ENCODE data around the gene NOD2. TPM values are rescaled to one million over a fixed set of nuclear protein-coding genes. Genes with fewer than 3 reads are reported as not detected.
A peak's percentile ranks its signal among the peaks of the same experiment; 100 is the strongest.

NOD2 gene
- total and polyA plus RNA-seq, 2 of the 13 experiments (the other 11 are each of a cell fraction or from before 2014, with no cell fraction given), result 0.27 to 0.81 TPM

GRCh38 chr16:50739031-50739430 lies 45.6 kb downstream of the NOD2 start (continued):
- no peak for TF ChIP-seq AHDC1 (CRISPR knock-in tag; IDR thresholded peaks at IDR 0.05; ENCODE audit: borderline replicate concordance)
- TF ChIP-seq ZNF788 (CRISPR knock-in tag; IDR thresholded peaks at IDR 0.05; ENCODE audit: borderline replicate concordance), result no peak
- TF ChIP-seq SYNCRIP (IDR thresholded peaks at IDR 0.05; ENCODE audit: insufficient read depth, low read depth, low read length), result no peak
- no peak for TF ChIP-seq CENPBD1 (CRISPR knock-in tag; IDR thresholded peaks at IDR 0.05; ENCODE audit: borderline replicate concordance, low read depth)

DNA sequence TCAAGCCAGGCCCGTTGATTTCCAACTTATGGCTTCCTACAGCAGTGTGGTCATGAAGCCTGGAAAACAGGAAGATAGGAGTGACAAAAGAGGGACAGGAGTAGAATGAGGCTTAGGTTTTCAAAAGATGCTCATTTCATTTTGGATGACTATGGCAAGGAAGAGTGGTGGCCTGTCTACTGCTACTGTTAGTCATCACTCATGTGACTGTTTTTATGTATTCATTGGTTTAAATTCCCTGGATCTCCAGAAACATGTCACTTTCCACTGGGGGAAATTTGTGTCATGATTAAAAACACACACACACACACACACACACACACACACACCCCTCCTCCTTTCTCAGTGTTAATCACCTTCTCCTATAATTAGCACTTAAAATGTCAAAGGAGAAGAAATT lies 47.3 kb downstream of the NOD2 start:
- H3K27ac ChIP-seq (ENCODE audit: extremely low read length, insufficient read depth, low read length), result no peak overlapping the region
- TF ChIP-seq CREB1 (IDR thresholded peaks at IDR 0.05) (peak; percentile 10; the same call in 1 of the 2 replicates), CREB1 (CRISPR knock-in tag; IDR thresholded peaks at IDR 0.05) (no peak), IRX3 (CRISPR knock-in tag; IDR thresholded peaks at IDR 0.05; ENCODE audit: borderline replicate concordance, low read depth) (no peak)
- H3K4me3 ChIP-seq (replicated peaks in 1 of 3; ENCODE audit: insufficient read depth in 1 of 3, low read depth in 2 of 3, low read length in 3 of 3), result no peak overlapping the region

More for the DNA sequence above, 47.3 kb downstream of the NOD2 start:
- H3K9ac ChIP-seq (ENCODE audit: insufficient read depth, low read depth, low read length), result no peak overlapping the region
- H4K20me1 ChIP-seq (ENCODE audit: insufficient read depth, low read length), result no peaks in the 10 kb centered on the region
- FAIRE-seq, result no peak
- no peaks in the 10 kb centered on the region for H3K9me3 ChIP-seq (ENCODE audit: low read length)
- in situ Hi-C loops (cut with HindIII; ENCODE audit: extremely low pct_ligation_motif_present, low pct_unique_long_range_greater_than_20kb) (no loop called here), intact Hi-C loops (cut with micrococcal nuclease; ENCODE audit: unreplicated experiment) (loop anchor here (1.0 to 5.0 kb wide), 3 partner anchors 22 to 73 kb away; no protein-coding TSS in a partner anchor)
- H3K36me3 ChIP-seq (replicated peaks in 1 of 2; ENCODE audit: control insufficient read depth in 1 of 2, insufficient read depth in 2 of 2, low read length in 2 of 2), result no peaks in the 10 kb centered on the region
- H3K4me1 ChIP-seq (ENCODE audit: insufficient read depth, low read length), result peaks cover 19% of the 10 kb centered on the region
- POLR2A ChIA-PET, result interaction anchor here (1.2 to 1.3 kb wide), 3 partner anchors 21 to 65 kb away, joined by 3 to 14 read pairs (median 4); no protein-coding TSS in a partner anchor
- H3K4me2 ChIP-seq (ENCODE audit: low read depth, low read length), result peak overlapping the region; percentile 88
- WGBS (ENCODE audit: low lambda C conversion rate), result 0% methylated on average over 1 of the region's 1 CpG
- CTCF ChIA-PET (ENCODE audit: low intra/inter-chr PET ratio, low total read pairs), result no interaction called here
- no peak for DNase-seq (ENCODE audit: low spot score)
- ATAC-seq, result no peak
- no TSS peak for BruUV-seq (replicated peaks)
- no peaks in the 10 kb centered on the region for H3K79me2 ChIP-seq (ENCODE audit: insufficient read depth, low read length)
- H3K27me3 ChIP-seq (ENCODE audit: control insufficient read depth in 1 of 2, insufficient read depth in 2 of 2, low read length in 2 of 2), result 0 out of 5 replicates have a peak, but pooled peaks cover 0 to 5% of the 10 kb centered on the region in 2 experiments
- H2AFZ ChIP-seq (ENCODE audit: low read length), result no peak overlapping the region

Data from HepG2 (cell line).